ENCODE measurements around the gene PDE5A. TPM values are rescaled to one million over a fixed set of nuclear protein-coding genes. Genes with fewer than 3 reads are reported as not detected.

The PDE5A gene
- total and polyA plus RNA-seq, 9 donors = 14.0 to 26.1 (median 16.3) TPM

DNA sequence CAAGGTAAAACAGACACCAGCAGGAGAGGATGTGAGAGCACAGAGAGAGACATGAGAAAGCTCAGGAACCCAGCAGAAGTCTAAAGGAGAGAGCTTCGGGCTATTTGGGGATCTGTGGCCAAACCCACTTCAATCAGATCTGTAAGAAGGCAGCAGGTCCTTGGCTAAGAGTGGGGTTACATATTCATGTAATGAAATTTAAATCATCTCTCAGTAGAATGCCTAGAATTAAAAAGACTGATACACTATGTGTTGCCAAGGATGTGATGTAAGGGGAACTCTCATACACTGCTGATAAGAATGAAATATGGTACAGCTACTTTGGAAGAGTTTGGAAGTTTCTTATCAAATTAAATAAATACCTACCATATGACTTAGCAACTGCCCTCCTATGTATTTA, 35.8 kb downstream of the PDE5A start:
- no peaks in the 10 kb centered on the region for H3K27me3 ChIP-seq (ENCODE audit: control insufficient read depth, insufficient read depth, low read length)
- H3K9me3 ChIP-seq (replicated peaks; ENCODE audit: control insufficient read depth, low read depth, low read length) = no peaks in the 10 kb centered on the region
- DNase-seq = no peak
- WGBS (ENCODE audit: insufficient coverage) = no CpG with 5 or more reads among the region's 1 CpG
- H3K4me1 ChIP-seq (ENCODE audit: control insufficient read depth, insufficient read depth, low read length) = no peaks in the 10 kb centered on the region
- H3K36me3 ChIP-seq (ENCODE audit: control insufficient read depth, insufficient read depth, low read length) = peaks cover 5% of the 10 kb centered on the region
- H3K4me3 ChIP-seq (ENCODE audit: low read length) = no peak overlapping the region
- no peak overlapping the region for H3K27ac ChIP-seq (ENCODE audit: low read length)

GRCh38 chr4:119589165-119589564, 39.4 kb downstream of the PDE5A start:
- no peak overlapping the region for H3K4me3 ChIP-seq (ENCODE audit: low read length)
- no peak overlapping the region for H3K27ac ChIP-seq (ENCODE audit: low read length)

GRCh38 chr4:119587796-119588195, 40.8 kb downstream of the PDE5A start:
- Histone ChIP-seq H3K9me3 (replicated peaks; ENCODE audit: control insufficient read depth, low read depth, low read length) (peaks cover under 1% of the 10 kb centered on the region), H3K27ac (ENCODE audit: low read length) (no peak overlapping the region)
- 83% methylated on average over 1 of the region's 3 CpGs for WGBS (ENCODE audit: insufficient coverage)

More at GRCh38 chr4:119589165-119589564, 39.4 kb downstream of the PDE5A start:
- Histone ChIP-seq H3K27me3 (ENCODE audit: control insufficient read depth, insufficient read depth, low read length) (no peaks in the 10 kb centered on the region), H3K4me1 (ENCODE audit: control insufficient read depth, insufficient read depth, low read length) (no peaks in the 10 kb centered on the region), H3K9me3 (replicated peaks; ENCODE audit: control insufficient read depth, low read depth, low read length) (no peaks in the 10 kb centered on the region), H3K36me3 (ENCODE audit: control insufficient read depth, insufficient read depth, low read length) (no peaks in the 10 kb centered on the region)
- DNase-seq = no peak

DNA sequence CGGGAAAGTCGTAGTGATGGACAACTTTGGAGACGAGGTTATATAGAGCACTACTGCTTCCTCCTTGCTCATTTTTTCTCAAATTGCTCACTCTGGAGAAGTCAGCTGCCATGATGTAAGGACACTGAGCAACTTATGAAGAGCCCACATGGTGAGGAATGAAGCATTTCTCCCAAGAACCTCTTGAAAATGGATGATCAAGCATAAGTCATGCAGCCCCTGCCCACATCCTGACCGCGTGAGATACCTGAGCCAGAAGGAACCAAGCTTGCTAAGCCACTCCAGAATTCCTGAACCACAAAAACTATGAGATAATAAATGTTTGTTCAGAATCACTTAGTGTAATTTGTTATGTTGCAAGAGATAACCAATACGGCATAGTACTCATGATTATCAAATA, 42.8 kb downstream of the PDE5A start:
- Histone ChIP-seq H3K27me3 (ENCODE audit: control insufficient read depth, insufficient read depth, low read length) (no peaks in the 10 kb centered on the region), H3K27ac (ENCODE audit: low read length) (no peak overlapping the region), H3K4me1 (ENCODE audit: control insufficient read depth, insufficient read depth, low read length) (no peaks in the 10 kb centered on the region), H3K4me3 (ENCODE audit: low read length) (no peak overlapping the region), H3K9me3 (replicated peaks; ENCODE audit: control insufficient read depth, low read depth, low read length) (peaks cover 4% of the 10 kb centered on the region), H3K36me3 (ENCODE audit: control insufficient read depth, insufficient read depth, low read length) (no peaks in the 10 kb centered on the region)
- no CpG with 5 or more reads among the region's 6 CpGs for WGBS (ENCODE audit: insufficient coverage)
- DNase-seq = no peak

More at GRCh38 chr4:119587796-119588195, 40.8 kb downstream of the PDE5A start:
- no peak for DNase-seq
- H3K27me3 ChIP-seq (ENCODE audit: control insufficient read depth, insufficient read depth, low read length) = no peaks in the 10 kb centered on the region
- no peak overlapping the region for H3K4me3 ChIP-seq (ENCODE audit: low read length)
- no peaks in the 10 kb centered on the region for H3K4me1 ChIP-seq (ENCODE audit: control insufficient read depth, insufficient read depth, low read length)
- H3K36me3 ChIP-seq (ENCODE audit: control insufficient read depth, insufficient read depth, low read length) = no peaks in the 10 kb centered on the region

DNA sequence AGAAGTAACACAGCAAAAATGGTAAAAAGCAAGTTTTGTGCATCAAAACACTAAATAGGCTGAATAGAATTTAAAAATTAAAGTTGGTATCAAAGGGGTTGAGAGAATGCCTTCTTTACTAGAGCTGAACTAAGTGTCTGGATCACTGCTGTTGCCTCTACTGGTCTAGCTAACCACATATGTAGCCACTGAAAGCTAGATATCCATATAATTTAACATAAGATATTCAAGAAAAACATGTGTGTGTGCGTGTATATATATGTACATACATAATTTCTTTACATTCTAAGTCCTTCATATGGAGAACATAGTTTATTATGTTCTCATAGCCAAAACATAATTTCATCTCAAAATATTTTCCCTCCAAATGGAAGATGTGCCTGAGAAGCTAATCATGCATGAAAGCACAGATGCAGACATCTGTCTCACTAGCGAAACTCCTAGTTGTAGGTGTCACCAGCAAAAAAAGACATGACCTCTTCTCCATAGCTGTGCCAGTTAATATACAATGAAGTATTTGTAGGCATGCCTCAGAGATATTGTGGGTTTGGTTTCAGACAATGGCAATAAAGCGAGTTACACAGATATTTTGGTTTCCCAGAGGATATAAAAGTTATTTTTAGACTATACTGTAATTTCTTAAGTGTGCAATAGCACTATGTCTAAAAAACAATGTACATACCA, 47.3 kb downstream of the PDE5A start:
- no CpG with 5 or more reads among the region's 3 CpGs for WGBS (ENCODE audit: insufficient coverage)
- Histone ChIP-seq H3K9me3 (replicated peaks; ENCODE audit: control insufficient read depth, low read depth, low read length) (peaks cover 4% of the 10 kb centered on the region), H3K36me3 (ENCODE audit: control insufficient read depth, insufficient read depth, low read length) (no peaks in the 10 kb centered on the region), H3K27ac (ENCODE audit: low read length) (no peak overlapping the region), H3K4me3 (ENCODE audit: low read length) (no peak overlapping the region), H3K4me1 (ENCODE audit: control insufficient read depth, insufficient read depth, low read length) (peaks cover 3% of the 10 kb centered on the region), H3K27me3 (ENCODE audit: control insufficient read depth, insufficient read depth, low read length) (no peaks in the 10 kb centered on the region)
- DNase-seq = no peak

- Histone ChIP-seq H3K4me1 (ENCODE audit: control insufficient read depth, insufficient read depth, low read length) (peaks cover 3% of the 10 kb centered on the region), H3K9me3 (replicated peaks; ENCODE audit: control insufficient read depth, low read depth, low read length) (peaks cover 4% of the 10 kb centered on the region), H3K4me3 (ENCODE audit: low read length) (no peak overlapping the region), H3K36me3 (ENCODE audit: control insufficient read depth, insufficient read depth, low read length) (no peaks in the 10 kb centered on the region), H3K27ac (ENCODE audit: low read length) (no peak overlapping the region), H3K27me3 (ENCODE audit: control insufficient read depth, insufficient read depth, low read length) (no peaks in the 10 kb centered on the region)
- WGBS (ENCODE audit: insufficient coverage) = 50% methylated on average over 1 of the region's 3 CpGs
- DNase-seq = no peak
Observed at GRCh38 chr4:119580293-119580692, 48.3 kb downstream of the PDE5A start.

DNA sequence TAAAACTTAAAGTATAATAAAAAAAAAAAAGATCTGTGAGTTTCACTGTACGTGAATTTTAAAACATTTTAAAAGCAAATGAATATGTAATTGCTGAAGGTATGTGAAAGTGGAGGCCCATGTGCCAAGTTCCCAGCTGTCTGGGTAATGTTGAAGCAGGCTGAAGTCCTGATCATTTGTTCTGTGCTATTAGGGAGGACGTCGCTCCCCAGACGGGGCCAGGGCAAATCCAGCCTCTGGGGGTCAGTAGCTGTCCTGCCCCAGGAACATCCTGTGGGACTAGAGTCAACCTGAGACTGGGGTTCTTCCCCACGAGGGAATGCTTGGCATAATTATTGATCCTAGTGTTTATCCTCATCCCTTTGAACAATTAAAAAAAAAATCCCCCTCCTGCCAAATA, 48.8 kb downstream of the PDE5A start:
- Histone ChIP-seq H3K4me3 (ENCODE audit: low read length) (no peak overlapping the region), H3K27ac (ENCODE audit: low read length) (no peak overlapping the region), H3K27me3 (ENCODE audit: control insufficient read depth, insufficient read depth, low read length) (no peaks in the 10 kb centered on the region), H3K4me1 (ENCODE audit: control insufficient read depth, insufficient read depth, low read length) (peaks cover 3% of the 10 kb centered on the region), H3K36me3 (ENCODE audit: control insufficient read depth, insufficient read depth, low read length) (no peaks in the 10 kb centered on the region), H3K9me3 (replicated peaks; ENCODE audit: control insufficient read depth, low read depth, low read length) (peaks cover 4% of the 10 kb centered on the region)
- WGBS (ENCODE audit: insufficient coverage) = 65% methylated on average over 3 of the region's 5 CpGs
- DNase-seq = no peak

GRCh38 chr4:119570401-119570800, 58.2 kb downstream of the PDE5A start:
- H3K4me3 ChIP-seq (ENCODE audit: low read length) = no peak overlapping the region
- DNase-seq = peak; percentile 45
- H3K36me3 ChIP-seq (ENCODE audit: control insufficient read depth, insufficient read depth, low read length) = no peaks in the 10 kb centered on the region
- H3K27ac ChIP-seq (ENCODE audit: low read length) = peak overlapping the region; percentile 22
- H3K9me3 ChIP-seq (replicated peaks; ENCODE audit: control insufficient read depth, low read depth, low read length) = no peaks in the 10 kb centered on the region
- no peaks in the 10 kb centered on the region for H3K4me1 ChIP-seq (ENCODE audit: control insufficient read depth, insufficient read depth, low read length)
- 55% methylated on average over 3 of the region's 5 CpGs for WGBS (ENCODE audit: insufficient coverage)
- H3K27me3 ChIP-seq (ENCODE audit: control insufficient read depth, insufficient read depth, low read length) = no peaks in the 10 kb centered on the region

DNA sequence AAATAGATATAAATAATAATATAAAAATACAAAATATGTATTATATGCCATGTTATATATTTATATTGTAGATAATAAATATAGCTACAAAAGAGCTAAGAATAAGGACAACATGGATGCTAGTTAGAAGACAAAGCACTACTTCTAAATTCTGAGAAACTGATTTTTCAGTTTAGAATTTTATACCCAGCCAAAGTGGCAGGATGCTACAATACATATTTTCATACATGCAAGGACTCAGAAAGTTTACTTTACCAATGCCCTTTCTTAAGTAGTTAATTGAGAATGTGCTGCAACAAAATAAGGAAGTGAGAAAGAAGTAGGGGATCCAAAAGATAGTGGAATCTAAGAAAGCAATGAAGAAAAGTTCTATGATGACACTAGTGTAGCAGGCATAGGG, 64.5 kb downstream of the PDE5A start:
- Histone ChIP-seq H3K36me3 (ENCODE audit: control insufficient read depth, insufficient read depth, low read length) (peaks cover 2% of the 10 kb centered on the region), H3K4me1 (ENCODE audit: control insufficient read depth, insufficient read depth, low read length) (no peaks in the 10 kb centered on the region), H3K27me3 (ENCODE audit: control insufficient read depth, insufficient read depth, low read length) (no peaks in the 10 kb centered on the region)

DNA sequence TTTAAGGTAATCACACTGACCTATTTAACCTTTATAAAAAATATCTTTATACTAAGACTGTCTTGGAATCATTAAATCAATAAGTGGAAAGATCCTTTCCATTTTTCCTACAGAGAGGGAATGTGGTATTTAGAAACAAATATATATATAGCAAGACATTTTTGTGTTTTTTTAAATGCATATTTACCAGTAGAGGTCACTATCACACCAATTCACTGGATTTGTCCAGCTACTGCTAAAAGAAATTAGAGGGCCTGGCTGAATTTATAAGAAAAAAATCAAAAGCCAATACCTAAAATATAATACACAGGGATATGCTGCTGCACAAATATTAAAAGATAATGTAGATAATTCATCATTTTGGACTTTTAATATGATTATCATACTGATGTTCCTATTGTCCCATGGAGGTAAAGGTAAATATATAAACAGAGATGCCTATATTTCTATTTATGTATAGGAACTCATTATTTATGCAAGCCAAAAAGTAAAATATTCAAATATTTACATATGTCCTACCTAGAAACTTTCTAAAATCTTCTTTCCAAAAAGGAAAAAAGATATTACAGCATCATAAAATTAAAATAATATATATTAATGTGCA, 69.5 kb downstream of the PDE5A start:
- Histone ChIP-seq H3K4me3 (ENCODE audit: low read length) (no peak overlapping the region), H3K27me3 (ENCODE audit: control insufficient read depth, insufficient read depth, low read length) (no peaks in the 10 kb centered on the region), H3K4me1 (ENCODE audit: control insufficient read depth, insufficient read depth, low read length) (no peaks in the 10 kb centered on the region), H3K9me3 (replicated peaks; ENCODE audit: control insufficient read depth, low read depth, low read length) (peaks cover 4% of the 10 kb centered on the region), H3K27ac (ENCODE audit: low read length) (no peak overlapping the region), H3K36me3 (ENCODE audit: control insufficient read depth, insufficient read depth, low read length) (peaks cover 6% of the 10 kb centered on the region)
- DNase-seq = peak; percentile 82

More for the DNA sequence above, 64.5 kb downstream of the PDE5A start:
- no peak for DNase-seq
- Histone ChIP-seq H3K9me3 (replicated peaks; ENCODE audit: control insufficient read depth, low read depth, low read length) (peaks cover 11% of the 10 kb centered on the region), H3K27ac (ENCODE audit: low read length) (no peak overlapping the region), H3K4me3 (ENCODE audit: low read length) (no peak overlapping the region)

Measured in muscle of leg (tissue), 11 donors.